Keratinocyte (primary cell): ENCODE measurements around the gene SPTBN2. TPM values are rescaled to one million over a fixed set of nuclear protein-coding genes. Genes with fewer than 3 reads are reported as not detected.

ENCODE experiments used
- DNase-seq: peaks from one replicate; pipeline ENCODE4 v3.0.0-alpha.2; 2011; ENCODE audit warnings: low read depth, missing footprints, low spot score
- FAIRE-seq: peaks from 2 replicates; lab custom pipeline; 2011; peaks lifted over from hg19 to GRCh38; lab: Jason Lieb, UNC
- H2AFZ ChIP-seq: 2 replicates; pipeline ENCODE4 v1.6.0; 2012; ENCODE audit warnings: low read length, control low read depth, inconsistent platforms; ENCODE audit not compliant: control insufficient read depth
- H3K27ac ChIP-seq: 2 replicates; pipeline ENCODE4 v1.5.1; 2011; ENCODE audit warnings: low read length; ENCODE audit not compliant: control insufficient read depth, insufficient read depth
- H3K27me3 ChIP-seq: 3 replicates; pipeline ENCODE4 v1.6.0; 2011; ENCODE audit warnings: low read length; ENCODE audit not compliant: control insufficient read depth, insufficient read depth; ENCODE audit errors: extremely low read depth
- H3K36me3 ChIP-seq, 2 experiments: 2 replicates in 1 of 2; 3 replicates in 1 of 2; pipeline ENCODE4 v1.5.1; 2011; ENCODE audit warnings: low read length in 2 of 2, mild to moderate bottlenecking in 1 of 2; ENCODE audit not compliant: control insufficient read depth in 2 of 2, insufficient read depth in 2 of 2; ENCODE audit errors: extremely low read depth in 1 of 2
- H3K4me1 ChIP-seq: 3 replicates; pipeline ENCODE4 v1.5.1; 2011; ENCODE audit warnings: low read length; ENCODE audit not compliant: control insufficient read depth, insufficient read depth; ENCODE audit errors: extremely low read depth
- H3K4me2 ChIP-seq: 3 replicates; pipeline ENCODE4 v1.6.0; 2011; ENCODE audit warnings: low read depth, low read length; ENCODE audit not compliant: control insufficient read depth, insufficient read depth; ENCODE audit errors: extremely low read depth
- H3K4me3 ChIP-seq, 3 experiments: fragments of 200-600 bp in 1 of 3; sonication (generic) in 1 of 3; 2 replicates in 2 of 3; 3 replicates in 1 of 3; pipeline ENCODE4 v1.5.1; 2011 to 2016; ENCODE audit warnings: low read length in 3 of 3, mild to moderate bottlenecking in 3 of 3, control low read depth in 2 of 3, inconsistent platforms in 1 of 3, low read depth in 1 of 3, mixed read lengths in 1 of 3, mixed run types in 1 of 3, moderate library complexity in 1 of 3; ENCODE audit not compliant: control insufficient read depth in 2 of 3, insufficient read depth in 2 of 3; ENCODE audit errors: extremely low read depth in 1 of 3
- H3K79me2 ChIP-seq: 2 replicates; pipeline ENCODE4 v1.6.0; 2012; ENCODE audit warnings: low read length; ENCODE audit not compliant: control insufficient read depth, insufficient read depth
- H3K9ac ChIP-seq: 3 replicates; pipeline ENCODE4 v1.6.0; 2011; ENCODE audit warnings: low read length; ENCODE audit not compliant: control insufficient read depth, insufficient read depth; ENCODE audit errors: extremely low read depth
- H3K9me1 ChIP-seq: 3 replicates; pipeline ENCODE4 v1.6.0; 2011; ENCODE audit warnings: low read length; ENCODE audit not compliant: control insufficient read depth, insufficient read depth; ENCODE audit errors: extremely low read depth
- H3K9me3 ChIP-seq: 2 replicates; pipeline ENCODE4 v1.5.1; 2012; ENCODE audit warnings: low read depth, low read length; ENCODE audit not compliant: control insufficient read depth
- H4K20me1 ChIP-seq: 3 replicates; pipeline ENCODE4 v1.6.0; 2011; ENCODE audit warnings: low read length; ENCODE audit not compliant: control insufficient read depth, insufficient read depth; ENCODE audit errors: extremely low read depth
- EZH2 ChIP-seq: IDR thresholded peaks from one replicate; pipeline ENCODE4 v1.6.1; 2012; ENCODE audit warnings: inconsistent platforms, mild to moderate bottlenecking, low read length, moderate library complexity
- dilution Hi-C: fragments of 300-500 bp; cut with MboI; formaldehyde crosslinking; loops from one replicate; pipeline ENCODE4 v1.7.0; 2020; ENCODE audit warnings: low sequenced_read_pairs; ENCODE audit not compliant: extremely low pct_ligation_motif_present
- polyA plus RNA-seq, 5 experiments: library from polyadenylated mRNA; depleted of rRNA in 3 of 5; stranded (reverse) in 3 of 5; stranded (forward) in 1 of 5; unstranded in 1 of 5; fragments of >200 nt; gene quantifications; 1 replicate in 1 of 5; 2 replicates in 3 of 5; 3 replicates in 1 of 5; pipeline versions ENCODE4 v1.2.1 to v1.2.3, GENCODE V29; 2011 to 2012; ENCODE audit warnings: missing spikeins in 2 of 5, low read depth in 1 of 5, low replicate concordance in 1 of 5
- TF ChIP-seq, protein P1 (sequence below), 3 experiments: IDR thresholded peaks in 1 of 3; conservative IDR thresholded peaks in 1 of 3; optimal IDR thresholded peaks in 1 of 3; 2 replicates in 2 of 3; 3 replicates in 1 of 3; pipeline versions ENCODE3 to v1.5.1; 2011; ENCODE audit warnings: low read length in 3 of 3, mild to moderate bottlenecking in 3 of 3, moderate library complexity in 2 of 3, control low read depth in 1 of 3, inconsistent platforms in 1 of 3; ENCODE audit not compliant: insufficient read depth in 2 of 3; ENCODE audit errors: extremely low read depth in 1 of 3

Gene SPTBN2
- polyA plus RNA-seq, 1 donor (not counting 4 experiments of a cell fraction or from before 2014, with no cell fraction given), result 7.8 TPM

DNA sequence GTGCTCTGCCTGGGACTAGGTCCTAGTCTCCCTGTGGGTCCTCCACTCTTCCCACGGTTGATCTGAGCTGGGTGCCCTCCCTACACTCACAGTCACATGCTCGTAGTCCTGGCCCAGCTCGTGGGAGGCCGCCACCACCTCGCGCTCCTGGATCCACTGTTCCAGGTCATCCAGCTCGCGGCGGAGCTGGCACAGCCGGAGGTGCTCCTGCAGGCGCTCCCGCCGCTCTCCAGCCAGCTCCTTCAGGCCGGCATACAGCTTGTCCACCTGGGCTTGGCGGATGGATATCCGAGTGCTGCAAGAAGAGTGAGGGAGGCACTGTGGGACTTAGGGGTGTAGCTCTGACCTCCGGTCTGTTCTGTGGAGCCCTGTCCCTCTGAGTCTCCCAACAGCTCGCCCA is 36.6 kb downstream of the SPTBN2 start:
- Histone ChIP-seq H3K27me3 (no peaks in the 10 kb centered on the region), H4K20me1 (no peaks in the 10 kb centered on the region), H3K79me2 (no peaks in the 10 kb centered on the region), H3K9me3 (no peaks in the 10 kb centered on the region), H3K4me1 (peaks cover 11% of the 10 kb centered on the region), H3K4me2 (no peak overlapping the region), H3K9ac (no peak overlapping the region), H3K4me3 (no peak overlapping the region), H2AFZ (no peak overlapping the region), H3K36me3 (peaks cover 24 to 27% of the 10 kb centered on the region in 2 experiments), H3K27ac (no peak overlapping the region), H3K9me1 (no peaks in the 10 kb centered on the region)
- DNase-seq (no peak), FAIRE-seq (no peak)
- dilution Hi-C loops, result loop anchor here (25.0 kb wide), 1 partner anchor 95 kb away; no protein-coding TSS in a partner anchor
- TF ChIP-seq, protein P1, sequence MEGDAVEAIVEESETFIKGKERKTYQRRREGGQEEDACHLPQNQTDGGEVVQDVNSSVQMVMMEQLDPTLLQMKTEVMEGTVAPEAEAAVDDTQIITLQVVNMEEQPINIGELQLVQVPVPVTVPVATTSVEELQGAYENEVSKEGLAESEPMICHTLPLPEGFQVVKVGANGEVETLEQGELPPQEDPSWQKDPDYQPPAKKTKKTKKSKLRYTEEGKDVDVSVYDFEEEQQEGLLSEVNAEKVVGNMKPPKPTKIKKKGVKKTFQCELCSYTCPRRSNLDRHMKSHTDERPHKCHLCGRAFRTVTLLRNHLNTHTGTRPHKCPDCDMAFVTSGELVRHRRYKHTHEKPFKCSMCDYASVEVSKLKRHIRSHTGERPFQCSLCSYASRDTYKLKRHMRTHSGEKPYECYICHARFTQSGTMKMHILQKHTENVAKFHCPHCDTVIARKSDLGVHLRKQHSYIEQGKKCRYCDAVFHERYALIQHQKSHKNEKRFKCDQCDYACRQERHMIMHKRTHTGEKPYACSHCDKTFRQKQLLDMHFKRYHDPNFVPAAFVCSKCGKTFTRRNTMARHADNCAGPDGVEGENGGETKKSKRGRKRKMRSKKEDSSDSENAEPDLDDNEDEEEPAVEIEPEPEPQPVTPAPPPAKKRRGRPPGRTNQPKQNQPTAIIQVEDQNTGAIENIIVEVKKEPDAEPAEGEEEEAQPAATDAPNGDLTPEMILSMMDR (optimal IDR thresholded peaks at IDR 0.05 in 1 of 3, IDR thresholded peaks at IDR 0.05 in 1 of 3, conservative IDR thresholded peaks at IDR 0.05 in 1 of 3; ENCODE audit: extremely low read depth in 1 of 3, insufficient read depth in 2 of 3, low read length in 3 of 3), result no peak
- no peak for TF ChIP-seq EZH2

DNA sequence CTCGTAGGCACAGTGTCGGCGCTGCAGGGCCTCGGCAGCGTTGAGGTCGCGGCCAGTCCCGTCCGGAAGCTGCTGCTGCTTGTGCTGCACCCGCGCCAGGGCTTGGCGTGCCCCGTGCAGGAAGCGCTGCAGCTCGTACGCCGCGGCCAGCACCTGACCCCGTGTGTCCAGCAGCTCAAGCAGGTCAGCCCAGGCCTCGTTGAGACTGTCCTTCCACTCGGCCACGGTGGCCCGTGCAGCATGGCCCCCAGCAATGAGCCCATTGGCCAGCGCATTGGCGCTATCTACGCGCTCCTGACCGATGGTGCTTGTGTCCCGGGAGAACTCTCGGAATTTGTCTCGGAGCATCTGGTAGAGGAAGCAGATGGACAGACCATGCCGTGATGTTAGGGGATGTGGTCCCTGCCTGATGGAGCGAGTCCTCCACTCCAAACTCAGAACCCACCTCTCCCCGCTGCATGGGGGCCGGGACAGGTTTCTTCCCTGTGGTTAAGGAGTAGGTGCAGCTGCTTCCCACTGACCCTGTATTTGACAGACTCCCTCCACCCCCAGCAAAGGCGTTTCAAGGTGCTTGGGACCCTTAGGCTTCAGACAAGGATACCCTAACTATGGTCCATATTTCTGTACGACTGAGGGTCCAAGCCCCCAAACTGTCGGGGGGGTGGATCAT is 37.6 kb downstream of the SPTBN2 start:
- no peak overlapping the region for H3K9ac ChIP-seq
- H3K9me3 ChIP-seq, result no peaks in the 10 kb centered on the region
- dilution Hi-C loops, result loop anchor here (25.0 kb wide), 1 partner anchor 96 kb away; no protein-coding TSS in a partner anchor
- DNase-seq, result no peak
- no peaks in the 10 kb centered on the region for H3K79me2 ChIP-seq
- peaks cover 24 to 27% of the 10 kb centered on the region in 2 experiments for H3K36me3 ChIP-seq
- no peak for FAIRE-seq
- H3K4me2 ChIP-seq, result no peak overlapping the region
- H3K9me1 ChIP-seq, result no peaks in the 10 kb centered on the region
- no peaks in the 10 kb centered on the region for H4K20me1 ChIP-seq
- H2AFZ ChIP-seq, result no peak overlapping the region
- peaks cover 21% of the 10 kb centered on the region for H3K4me1 ChIP-seq
- H3K4me3 ChIP-seq, result no peak overlapping the region
- H3K27me3 ChIP-seq, result no peaks in the 10 kb centered on the region
- H3K27ac ChIP-seq, result no peak overlapping the region
- TF ChIP-seq, protein P1 (optimal IDR thresholded peaks at IDR 0.05 in 1 of 3, IDR thresholded peaks at IDR 0.05 in 1 of 3, conservative IDR thresholded peaks at IDR 0.05 in 1 of 3; ENCODE audit: extremely low read depth in 1 of 3, insufficient read depth in 2 of 3, low read length in 3 of 3), result no peak
- no peak for TF ChIP-seq EZH2
